ENCODE data around the gene UTY.

- TF ChIP-seq CTCF (IDR thresholded peaks at IDR 0.05) (no peak), POLR2A (IDR thresholded peaks at IDR 0.05) (no peak)
These were observed 21.4 kb upstream of the UTY start for GRCh38 chrY:13501215-13501614.
